ENCODE data around the gene STRA8.
A peak's percentile ranks its signal among the peaks of the same experiment; 100 is the strongest.
"Not testable (repeated sequence)": the region's sequence is repeated elsewhere in the genome, so short reads cannot be mapped to it uniquely, and the experiment has no call there.

STRA8 gene

DNA sequence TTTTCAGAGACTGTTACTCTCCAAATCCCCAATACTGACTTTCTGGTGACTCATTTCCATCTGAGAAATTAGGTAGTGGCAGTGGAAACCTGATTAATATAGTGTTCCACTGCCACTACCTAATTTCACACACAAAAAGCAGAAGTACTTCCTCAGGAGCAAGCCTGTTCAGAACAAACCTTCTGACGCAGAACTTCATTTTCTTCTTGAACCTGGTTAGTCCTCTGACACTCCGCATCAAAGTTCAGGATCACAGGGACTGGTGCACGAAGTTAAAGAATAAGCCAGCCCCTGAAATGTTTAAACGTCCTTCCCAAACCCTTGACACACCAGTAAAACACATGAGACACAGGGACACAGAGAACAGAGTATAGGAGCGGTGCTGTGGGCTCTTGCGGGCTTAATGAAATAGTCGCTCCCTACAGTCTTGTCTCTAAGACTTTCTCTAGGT is 26.7 kb upstream of the STRA8 start:
- no peak overlapping the region for H3K27ac ChIP-seq (ENCODE audit: low read length)
- no peaks in the 10 kb centered on the region for H3K27me3 ChIP-seq (ENCODE audit: low read depth, low read length)
- H3K4me1 ChIP-seq (ENCODE audit: control insufficient read depth in 1 of 2, insufficient read depth in 2 of 2, low read length in 2 of 2): peaks cover 4 to 18% of the 10 kb centered on the region in 2 donors
- peaks cover 30 to 32% of the 10 kb centered on the region in 2 donors for H3K36me3 ChIP-seq (ENCODE audit: control insufficient read depth in 1 of 2, insufficient read depth in 2 of 2, low read length in 2 of 2)
- no peak overlapping the region for H3K4me3 ChIP-seq (ENCODE audit: low read depth in 1 of 2, low read length in 2 of 2)
- H3K9me3 ChIP-seq (ENCODE audit: control insufficient read depth in 1 of 2, low read length in 2 of 2): no peaks in the 10 kb centered on the region

DNA sequence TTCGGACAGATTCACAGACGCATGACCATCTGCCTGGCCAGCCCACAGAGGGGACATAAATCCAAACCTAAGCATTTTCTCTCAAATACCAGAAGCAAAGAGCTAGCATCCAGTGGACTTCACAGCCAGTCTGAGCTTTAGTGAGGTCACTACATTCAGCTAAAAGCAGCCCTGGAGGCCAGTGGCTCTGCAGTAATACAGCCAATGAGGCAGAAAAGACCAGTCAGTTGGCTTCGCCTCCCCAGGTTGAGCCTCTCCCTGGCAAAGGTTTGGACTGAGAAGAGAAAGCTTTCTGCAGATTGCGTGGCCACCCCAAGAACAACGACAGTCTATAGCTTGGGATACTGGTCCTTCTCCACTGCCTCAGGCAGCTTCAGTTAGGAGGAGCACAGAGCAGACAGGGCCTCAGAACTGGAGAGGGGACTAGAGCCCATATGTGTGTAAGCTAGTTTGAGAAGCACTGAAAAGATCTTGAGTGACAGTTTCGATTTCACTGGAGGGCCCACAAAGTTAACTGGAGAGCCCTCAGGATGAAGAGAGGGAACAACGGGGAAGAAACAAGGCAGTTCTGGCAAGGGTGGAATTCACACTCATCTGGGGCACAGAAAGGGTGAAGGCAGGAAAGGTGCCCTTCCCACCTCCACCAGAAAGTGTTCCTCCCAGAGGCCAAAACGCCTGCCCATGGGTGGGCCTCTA is 26.1 kb upstream of the STRA8 start:
- Histone ChIP-seq H3K27me3 (ENCODE audit: low read depth, low read length) (no peaks in the 10 kb centered on the region), H3K4me3 (ENCODE audit: low read depth in 1 of 2, low read length in 2 of 2) (no peak overlapping the region), H3K4me1 (ENCODE audit: control insufficient read depth in 1 of 2, insufficient read depth in 2 of 2, low read length in 2 of 2) (peaks cover 4 to 18% of the 10 kb centered on the region in 2 donors), H3K36me3 (ENCODE audit: control insufficient read depth in 1 of 2, insufficient read depth in 2 of 2, low read length in 2 of 2) (peaks cover 24 to 32% of the 10 kb centered on the region in 2 donors), H3K9me3 (ENCODE audit: control insufficient read depth in 1 of 2, low read length in 2 of 2) (no peaks in the 10 kb centered on the region), H3K27ac (ENCODE audit: low read length) (no peak overlapping the region)

DNA sequence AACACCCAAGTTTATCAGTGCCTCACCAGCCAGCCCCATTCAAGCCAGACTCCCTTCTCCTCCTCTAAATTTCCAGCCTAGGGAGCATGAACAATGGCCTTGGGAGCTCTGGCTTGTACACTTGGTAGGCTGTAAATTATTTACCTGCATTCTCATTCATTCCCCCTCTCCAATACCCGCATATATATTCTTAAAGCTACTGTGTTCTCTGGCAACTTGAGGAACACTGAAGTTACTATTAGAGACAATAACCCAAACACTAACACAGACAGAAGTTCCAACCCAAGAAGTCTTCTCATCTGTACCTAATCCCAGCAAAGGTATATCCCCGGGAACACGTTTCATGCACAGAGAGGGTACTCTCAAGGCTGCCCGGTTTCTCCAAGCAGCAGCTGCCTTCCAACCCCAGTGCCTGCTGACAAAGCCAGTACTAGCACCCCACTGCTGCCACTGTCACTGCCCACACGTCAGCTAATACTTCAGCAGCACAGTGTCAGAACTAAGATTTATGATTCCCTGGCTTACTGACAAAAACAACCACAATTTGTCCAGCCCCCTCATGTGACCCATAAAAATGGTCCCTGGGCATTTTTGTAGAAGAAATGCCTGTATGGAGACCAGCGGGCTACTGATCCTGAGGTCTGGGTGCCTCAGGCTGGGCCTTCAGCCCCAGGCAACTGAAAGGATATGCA is 25.4 kb upstream of the STRA8 start:
- H3K9me3 ChIP-seq (ENCODE audit: control insufficient read depth in 1 of 2, low read length in 2 of 2): no peaks in the 10 kb centered on the region
- no peak overlapping the region for H3K27ac ChIP-seq (ENCODE audit: low read length)
- peaks cover 4 to 18% of the 10 kb centered on the region in 2 donors for H3K4me1 ChIP-seq (ENCODE audit: control insufficient read depth in 1 of 2, insufficient read depth in 2 of 2, low read length in 2 of 2)
- H3K36me3 ChIP-seq (ENCODE audit: control insufficient read depth in 1 of 2, insufficient read depth in 2 of 2, low read length in 2 of 2): peaks cover 17 to 27% of the 10 kb centered on the region in 2 donors
- no peak overlapping the region for H3K4me3 ChIP-seq (ENCODE audit: low read depth in 1 of 2, low read length in 2 of 2)
- no peaks in the 10 kb centered on the region for H3K27me3 ChIP-seq (ENCODE audit: low read depth, low read length)

DNA sequence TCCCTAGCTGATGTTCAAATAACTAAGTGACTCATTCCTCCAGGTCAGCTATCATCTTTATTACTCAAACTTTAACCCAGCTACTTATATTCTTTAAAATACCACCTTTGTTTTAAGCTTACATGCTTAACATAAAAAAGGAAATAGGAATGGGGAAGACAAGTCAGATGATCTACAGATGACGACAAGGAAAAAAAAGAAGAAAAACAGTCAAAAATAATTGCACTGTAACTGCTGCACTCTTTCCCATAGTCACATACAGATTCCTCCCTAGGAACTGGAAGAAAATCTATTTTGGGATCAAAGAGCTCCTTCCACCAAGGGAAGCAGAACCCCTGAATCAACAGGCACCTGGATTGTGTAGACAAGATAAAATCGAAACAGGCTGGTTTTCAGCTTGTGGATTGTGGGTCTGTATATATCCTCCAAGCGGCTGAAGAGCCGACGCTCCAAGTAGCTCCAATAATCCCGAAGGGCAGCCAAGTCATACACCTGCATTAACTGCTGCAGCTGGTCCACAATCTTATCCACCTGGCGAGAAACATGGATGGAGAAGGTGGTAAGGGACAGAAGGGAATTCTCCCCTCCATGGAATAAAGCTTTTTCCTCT is 24.3 kb upstream of the STRA8 start:
- H3K36me3 ChIP-seq (ENCODE audit: control insufficient read depth in 1 of 2, insufficient read depth in 2 of 2, low read length in 2 of 2): peaks cover 7 to 17% of the 10 kb centered on the region in 2 donors
- peaks cover 4 to 18% of the 10 kb centered on the region in 2 donors for H3K4me1 ChIP-seq (ENCODE audit: control insufficient read depth in 1 of 2, insufficient read depth in 2 of 2, low read length in 2 of 2)
- no peaks in the 10 kb centered on the region for H3K9me3 ChIP-seq (ENCODE audit: control insufficient read depth in 1 of 2, low read length in 2 of 2)
- no peaks in the 10 kb centered on the region for H3K27me3 ChIP-seq (ENCODE audit: low read depth, low read length)
- peak overlapping the region; percentile 19 for H3K27ac ChIP-seq (ENCODE audit: low read length)
- no peak overlapping the region for H3K4me3 ChIP-seq (ENCODE audit: low read depth in 1 of 2, low read length in 2 of 2)

DNA sequence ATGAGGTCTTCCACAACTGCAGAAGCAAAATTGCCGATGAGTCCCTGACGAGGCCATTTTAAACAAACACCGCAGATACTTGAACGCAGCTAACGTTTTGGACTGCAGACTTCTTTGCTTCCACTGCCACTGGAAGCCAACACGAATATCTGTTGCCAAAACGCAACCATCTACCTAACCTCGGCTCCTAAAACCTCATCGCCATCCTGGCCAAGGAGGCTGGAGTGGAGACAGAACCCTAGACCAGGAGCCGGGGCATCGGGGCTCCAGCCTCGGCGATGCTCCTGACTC is 22.8 kb upstream of the STRA8 start:
- Histone ChIP-seq H3K4me3 (ENCODE audit: low read depth in 1 of 2, low read length in 2 of 2) (peak overlapping the region; percentile 79 to 90), H3K27ac (ENCODE audit: low read length) (peak overlapping the region; percentile 71), H3K4me1 (ENCODE audit: control insufficient read depth in 1 of 2, insufficient read depth in 2 of 2, low read length in 2 of 2) (peaks cover 4 to 18% of the 10 kb centered on the region in 2 donors), H3K36me3 (ENCODE audit: control insufficient read depth in 1 of 2, insufficient read depth in 2 of 2, low read length in 2 of 2) (peaks cover 0 to 3% of the 10 kb centered on the region in 2 donors), H3K27me3 (ENCODE audit: low read depth, low read length) (no peaks in the 10 kb centered on the region), H3K9me3 (ENCODE audit: control insufficient read depth in 1 of 2, low read length in 2 of 2) (no peaks in the 10 kb centered on the region)

DNA sequence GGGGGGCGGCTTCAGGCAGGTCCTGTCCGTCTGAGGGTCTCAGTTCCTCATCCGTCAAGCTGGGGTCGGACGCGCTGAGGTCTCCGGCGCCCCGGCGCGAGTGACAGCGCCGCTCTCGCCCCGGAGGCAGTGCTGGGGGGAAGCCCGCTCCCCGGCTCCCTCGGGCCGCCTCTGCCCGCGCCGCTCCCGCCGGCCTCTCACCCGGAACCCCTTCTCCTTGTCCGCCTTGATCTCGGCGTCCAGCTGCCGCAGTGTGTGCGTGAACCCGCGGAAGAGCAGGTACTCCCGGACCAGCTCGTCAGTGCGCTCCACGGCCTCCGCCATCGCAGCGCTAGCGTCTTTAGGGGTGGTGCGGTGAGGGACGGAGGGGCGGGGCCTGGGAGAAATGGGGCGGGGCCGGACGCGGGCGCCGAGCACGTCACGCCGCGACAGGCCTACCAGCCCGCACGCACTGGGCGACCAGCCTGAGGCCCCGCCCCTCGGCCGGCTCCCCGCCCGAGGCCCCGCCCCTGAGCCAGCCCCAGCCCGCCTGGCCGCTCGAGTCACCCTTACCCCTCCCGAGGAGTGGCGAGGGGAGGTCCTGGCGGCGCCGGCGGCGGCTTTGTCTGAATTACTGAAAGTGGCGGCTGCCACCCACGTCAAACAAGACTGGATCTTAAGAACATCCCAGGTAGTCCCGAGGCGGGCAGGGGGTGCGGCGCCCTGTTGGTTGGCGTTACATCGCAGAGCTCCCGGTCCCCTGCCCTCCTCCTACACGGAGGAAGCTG is 22.3 kb upstream of the STRA8 start, which contains the start of gene WDR91:
WDR91 (minus strand) TSS at position 348 of the 767 bp plus-strand sequence; CDS start at position 324, 24 bp downstream.
- H3K4me1 ChIP-seq (ENCODE audit: control insufficient read depth in 1 of 2, insufficient read depth in 2 of 2, low read length in 2 of 2): peaks cover 4 to 18% of the 10 kb centered on the region in 2 donors
- H3K9me3 ChIP-seq (ENCODE audit: control insufficient read depth in 1 of 2, low read length in 2 of 2): no peaks in the 10 kb centered on the region
- no peaks in the 10 kb centered on the region for H3K27me3 ChIP-seq (ENCODE audit: low read depth, low read length)
- peak within 1 kb of the TSS; percentile 79 to 90 for H3K4me3 ChIP-seq (ENCODE audit: low read depth in 1 of 2, low read length in 2 of 2)
- H3K27ac ChIP-seq (ENCODE audit: low read length): peak within 1 kb of the TSS; percentile 89
- H3K36me3 ChIP-seq (ENCODE audit: control insufficient read depth in 1 of 2, insufficient read depth in 2 of 2, low read length in 2 of 2): no peaks in the 10 kb centered on the region

DNA sequence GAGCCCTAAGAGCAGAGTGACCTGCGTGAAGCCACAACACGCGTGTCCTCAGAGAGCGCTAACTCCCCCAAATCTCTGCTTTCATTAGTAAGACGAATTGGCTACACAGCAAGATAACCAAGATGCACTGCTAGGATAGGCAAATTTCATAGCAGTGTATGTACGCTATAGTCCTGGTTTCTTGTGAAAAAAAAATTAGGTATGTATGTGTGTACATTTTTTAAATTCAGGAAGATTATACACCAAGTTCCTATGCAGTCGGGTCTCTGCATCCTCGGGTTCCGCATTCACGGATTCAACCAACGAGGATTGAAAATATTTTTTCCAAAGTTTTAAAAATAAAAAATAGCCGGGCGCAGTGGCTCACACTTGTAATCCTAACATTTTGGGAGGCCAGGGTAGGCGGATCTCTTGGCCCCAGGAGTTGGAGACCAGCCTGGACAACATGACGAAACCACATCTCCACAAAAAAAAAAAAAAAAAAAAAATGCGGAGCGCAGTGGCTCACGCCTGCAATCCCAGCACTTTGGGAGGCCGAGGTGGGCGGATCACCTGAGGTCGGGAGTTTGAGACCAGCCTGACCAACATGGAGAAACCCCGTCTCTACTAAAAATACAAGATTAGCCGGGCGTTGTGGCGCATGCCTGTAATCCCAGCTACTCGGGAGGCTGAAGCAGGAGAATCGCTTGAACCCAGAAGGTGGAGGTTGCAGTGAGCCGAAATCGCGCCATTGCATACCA is 21.5 kb upstream of the STRA8 start:
- Histone ChIP-seq H3K4me3 (ENCODE audit: low read depth in 1 of 2, low read length in 2 of 2) (peak overlapping the region; percentile 77 to 90), H3K27ac (ENCODE audit: low read length) (peak overlapping the region; percentile 89), H3K4me1 (ENCODE audit: control insufficient read depth in 1 of 2, insufficient read depth in 2 of 2, low read length in 2 of 2) (peaks cover 4 to 18% of the 10 kb centered on the region in 2 donors)
- not testable (repeated sequence) for H3K9me3 ChIP-seq (ENCODE audit: control insufficient read depth in 1 of 2, low read length in 2 of 2); H3K27me3 ChIP-seq (ENCODE audit: low read depth, low read length); H3K36me3 ChIP-seq (ENCODE audit: control insufficient read depth in 1 of 2, insufficient read depth in 2 of 2, low read length in 2 of 2)

DNA sequence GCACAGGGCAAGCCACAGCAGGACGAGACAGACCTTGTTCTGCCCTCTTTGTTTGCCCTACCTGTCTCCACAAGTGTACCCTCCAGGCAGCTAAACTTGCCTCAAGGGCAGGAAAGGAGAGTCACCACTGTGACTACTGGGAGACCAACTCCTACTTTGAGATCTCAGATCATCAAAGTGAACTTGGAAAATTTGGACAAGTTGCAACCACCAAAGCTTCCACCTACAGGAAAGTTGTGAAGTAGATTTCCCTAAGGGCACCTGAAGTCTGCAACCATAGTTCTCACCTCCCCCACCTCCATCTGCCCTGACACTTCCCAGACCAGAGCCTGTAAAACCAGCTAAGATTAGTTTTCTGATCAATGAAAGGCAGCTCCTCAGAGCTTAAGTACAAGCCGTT is 19.8 kb upstream of the STRA8 start:
- Histone ChIP-seq H3K27ac (ENCODE audit: low read length) (no peak overlapping the region), H3K4me1 (ENCODE audit: control insufficient read depth in 1 of 2, insufficient read depth in 2 of 2, low read length in 2 of 2) (peaks cover 4 to 8% of the 10 kb centered on the region in 2 donors), H3K4me3 (ENCODE audit: low read depth in 1 of 2, low read length in 2 of 2) (no peak overlapping the region), H3K9me3 (ENCODE audit: control insufficient read depth in 1 of 2, low read length in 2 of 2) (no peaks in the 10 kb centered on the region), H3K27me3 (ENCODE audit: low read depth, low read length) (no peaks in the 10 kb centered on the region), H3K36me3 (ENCODE audit: control insufficient read depth in 1 of 2, insufficient read depth in 2 of 2, low read length in 2 of 2) (no peaks in the 10 kb centered on the region)

DNA sequence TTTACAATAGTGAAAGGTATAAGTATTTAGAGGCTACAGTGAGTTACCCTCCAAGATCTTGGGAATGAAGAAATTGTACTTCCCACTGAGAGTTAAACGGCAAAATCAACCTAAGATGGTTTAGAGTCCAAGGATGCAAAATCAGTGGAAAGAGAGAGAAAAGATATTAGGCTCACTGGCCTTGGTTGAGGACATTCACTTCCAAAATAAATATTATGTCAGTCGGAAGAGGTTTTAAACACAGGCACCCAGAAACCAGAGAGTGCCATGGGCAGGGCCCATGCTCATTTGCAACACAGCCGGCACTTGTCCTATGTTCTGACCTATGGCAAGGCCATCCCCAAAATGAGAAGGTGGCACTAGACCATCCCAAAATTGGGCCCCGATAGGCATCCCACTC is 18.5 kb upstream of the STRA8 start:
- Histone ChIP-seq H3K9me3 (ENCODE audit: control insufficient read depth in 1 of 2, low read length in 2 of 2) (no peaks in the 10 kb centered on the region), H3K4me3 (ENCODE audit: low read depth in 1 of 2, low read length in 2 of 2) (no peak overlapping the region), H3K4me1 (ENCODE audit: control insufficient read depth in 1 of 2, insufficient read depth in 2 of 2, low read length in 2 of 2) (peaks cover 4 to 5% of the 10 kb centered on the region in 2 donors), H3K27me3 (ENCODE audit: low read depth, low read length) (no peaks in the 10 kb centered on the region), H3K36me3 (ENCODE audit: control insufficient read depth in 1 of 2, insufficient read depth in 2 of 2, low read length in 2 of 2) (no peaks in the 10 kb centered on the region), H3K27ac (ENCODE audit: low read length) (no peak overlapping the region)

DNA sequence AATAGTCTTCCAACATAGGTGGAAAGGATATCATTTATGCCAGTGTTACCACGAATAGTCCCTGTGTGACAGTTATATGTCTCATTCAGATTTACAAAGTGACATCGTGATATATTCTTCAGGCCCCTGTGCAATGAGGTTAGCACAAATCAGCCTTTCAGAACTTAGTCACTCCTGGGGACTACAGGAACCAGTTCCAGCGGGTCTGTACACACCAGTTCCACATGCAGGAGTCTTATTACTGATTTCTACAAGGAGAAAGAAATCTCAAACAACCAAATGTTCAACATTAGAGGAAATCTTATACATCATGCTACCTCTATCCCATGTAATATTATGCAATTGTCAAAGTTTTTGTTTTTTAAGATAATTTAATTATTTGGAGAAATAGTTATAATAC is 17.9 kb upstream of the STRA8 start:
- no peaks in the 10 kb centered on the region for H3K36me3 ChIP-seq (ENCODE audit: control insufficient read depth in 1 of 2, insufficient read depth in 2 of 2, low read length in 2 of 2)
- H3K4me1 ChIP-seq (ENCODE audit: control insufficient read depth in 1 of 2, insufficient read depth in 2 of 2, low read length in 2 of 2): peaks cover 0 to under 1% of the 10 kb centered on the region in 2 donors
- no peak overlapping the region for H3K27ac ChIP-seq (ENCODE audit: low read length)
- H3K27me3 ChIP-seq (ENCODE audit: low read depth, low read length): no peaks in the 10 kb centered on the region
- no peak overlapping the region for H3K4me3 ChIP-seq (ENCODE audit: low read depth in 1 of 2, low read length in 2 of 2)
- no peaks in the 10 kb centered on the region for H3K9me3 ChIP-seq (ENCODE audit: control insufficient read depth in 1 of 2, low read length in 2 of 2)
